Transverse colon (tissue), 4 donors: ENCODE measurements around the gene GNAI3. TPM values are rescaled to one million over a fixed set of nuclear protein-coding genes. Genes with fewer than 3 reads are reported as not detected.
A peak's percentile ranks its signal among the peaks of the same experiment; 100 is the strongest.

Experiments used
- DNase-seq: peaks from one replicate; pipeline ENCODE4 v3.0.0-alpha.2; 2019
- H3K27ac ChIP-seq, 4 donors: fragments of 200-600 bp; sonication (generic); 2 replicates each; pipeline ENCODE4 v1.5.1; 2016 to 2018; ENCODE audit warnings: inconsistent platforms in 4 of 4
- H3K27me3 ChIP-seq: fragments of 200-600 bp; sonication (generic); 2 replicates; pipeline ENCODE4 v1.5.1; 2017; ENCODE audit warnings: inconsistent platforms
- H3K36me3 ChIP-seq, 4 donors: fragments of 200-600 bp; sonication (generic); 2 replicates each; pipeline ENCODE4 v1.5.1; 2017 to 2019; ENCODE audit warnings: inconsistent platforms in 4 of 4
- H3K4me1 ChIP-seq, 4 donors: fragments of 200-600 bp; sonication (generic); 2 replicates each; pipeline ENCODE4 v1.5.1; 2017 to 2020; ENCODE audit warnings: inconsistent platforms in 4 of 4
- H3K4me3 ChIP-seq, 4 donors: fragments of 200-600 bp; sonication (generic); 1 replicate in 1 of 4; 2 replicates in 3 of 4; pipeline versions ENCODE4 v1.5.1 to v1.6.1; 2017 to 2019; ENCODE audit warnings: inconsistent platforms in 4 of 4
- H3K9me3 ChIP-seq, 2 donors: fragments of 200-600 bp; sonication (generic); 2 replicates each; pipeline ENCODE4 v1.5.1; 2017 to 2019; ENCODE audit warnings: inconsistent platforms in 2 of 2
- CTCF ChIP-seq, 5 experiments: fragments of 200-600 bp in 3 of 5; fragments of 450-650 bp in 2 of 5; sonication (generic) in 3 of 5; IDR thresholded peaks; 1 replicate in 2 of 5; 2 replicates in 3 of 5; pipeline ENCODE4 v1.5.1; 2016 to 2017; ENCODE audit warnings: antibody characterized with exemption in 5 of 5, inconsistent platforms in 3 of 5, mild to moderate bottlenecking in 2 of 5, moderate library complexity in 1 of 5
- EP300 ChIP-seq: sonication (generic); formaldehyde crosslinking; IDR thresholded peaks from one replicate; pipeline ENCODE4 v1.6.1; 2017; ENCODE audit warnings: antibody characterized with exemption, low read depth
- POLR2A ChIP-seq: fragments of 450-650 bp; IDR thresholded peaks from one replicate; pipeline ENCODE4 v1.6.1; 2016; ENCODE audit warnings: antibody characterized with exemption, mild to moderate bottlenecking, moderate library complexity
- POLR2AphosphoS5 ChIP-seq, 3 donors: sonication (generic); formaldehyde crosslinking; IDR thresholded peaks; one replicate each; pipeline ENCODE4 v1.6.1; 2016; ENCODE audit warnings: antibody characterized with exemption in 3 of 3
- WGBS, 2 donors: methylation state at CpG; one replicate each; pipeline ENCODE4 v1.1.5; 2018; ENCODE audit warnings: low coverage in 1 of 2; 5-methylcytosine and 5-hydroxymethylcytosine counted together
- in situ Hi-C, 4 donors: fragments of 200-750 bp; cut with MboI; loops; one replicate each; pipeline versions ENCODE4 v1.15.0 to v1.15.1; 2017; ENCODE audit warnings: low sequenced_read_pairs in 3 of 4, low pct_ligation_motif_present in 1 of 4, low pct_unique_long_range_greater_than_20kb in 1 of 4
- intact Hi-C: fragments of 100-400 bp; cut with DNase I; formaldehyde crosslinking; loops from one replicate; pipeline ENCODE4 v1.15.1; 2023; ENCODE audit warnings: low total_unique reads
- total RNA-seq, 4 donors: library from RNA; depleted of rRNA; stranded (reverse); fragments of >200 nt; gene quantifications; one replicate each; pipeline ENCODE4 v1.1.0, GENCODE V29; 2016

The GNAI3 gene
- total RNA-seq, 4 donors from 2014 or later, result 2.2 to 7.5 (median 5.1) TPM

- H3K4me1 ChIP-seq, result peaks cover 0 to 5% (median 3%) of the 10 kb centered on the region in 4 donors
- TF ChIP-seq POLR2AphosphoS5 (IDR thresholded peaks at IDR 0.05) (no peak), CTCF (IDR thresholded peaks at IDR 0.05) (no peak), EP300 (no peak), POLR2A (no peak)
- H3K4me3 ChIP-seq, result no peak overlapping the region
- intact Hi-C loops (no loop called here), in situ Hi-C loops (no loop called here)
- WGBS, 2 donors, result 54 to 67% methylated on average over 4 to 7 of the region's 7 CpGs
- DNase-seq, result no peak
- H3K36me3 ChIP-seq, result no peaks in the 10 kb centered on the region
- H3K27ac ChIP-seq, result no peak overlapping the region
- H3K9me3 ChIP-seq, result no peaks in the 10 kb centered on the region
- H3K27me3 ChIP-seq, result no peaks in the 10 kb centered on the region
Measured at GRCh38 chr1:109613361-109614147, 65.1 kb downstream of the GNAI3 start.

- TF ChIP-seq EP300, result no peak
- no peak for TF ChIP-seq POLR2A
- TF ChIP-seq CTCF (IDR thresholded peaks at IDR 0.05), result no peak
- no peak for TF ChIP-seq POLR2AphosphoS5 (IDR thresholded peaks at IDR 0.05)
- DNase-seq, result no peak
- Histone ChIP-seq H3K4me1 (peaks cover 4 to 21% (median 12%) of the 10 kb centered on the region in 4 donors), H3K9me3 (no peaks in the 10 kb centered on the region), H3K27me3 (no peaks in the 10 kb centered on the region), H3K27ac (peak overlapping the region in 3 of 4 donors; percentile 14 to 54 (median 38)), H3K36me3 (no peaks in the 10 kb centered on the region), H3K4me3 (no peak overlapping the region)
- in situ Hi-C loops, result no loop called here
- intact Hi-C loops, result no loop called here
- WGBS, 2 donors, result 40 to 61% methylated on average over 2 to 3 of the region's 3 CpGs
Measured at GRCh38 chr1:109615879-109616278, 67.5 kb downstream of the GNAI3 start.

- TF ChIP-seq POLR2A (no peak), EP300 (no peak), POLR2AphosphoS5 (IDR thresholded peaks at IDR 0.05) (no peak), CTCF (IDR thresholded peaks at IDR 0.05) (no peak)
- intact Hi-C loops (no loop called here), in situ Hi-C loops (no loop called here)
- Histone ChIP-seq H3K27me3 (no peaks in the 10 kb centered on the region), H3K27ac (peak overlapping the region in 3 of 4 donors; percentile 14 to 54 (median 38)), H3K36me3 (no peaks in the 10 kb centered on the region), H3K9me3 (no peaks in the 10 kb centered on the region), H3K4me1 (peaks cover 4 to 26% (median 14%) of the 10 kb centered on the region in 4 donors), H3K4me3 (no peak overlapping the region)
- DNase-seq, result no peak
- WGBS, 2 donors, result 60 to 64% methylated on average over 2 to 3 of the region's 3 CpGs
Measured at GRCh38 chr1:109616391-109616790, 68.0 kb downstream of the GNAI3 start.

- peak overlapping the region in 2 of 4 donors; percentile 38 to 54 for H3K27ac ChIP-seq
- H3K4me1 ChIP-seq, result peaks cover 9 to 35% (median 19%) of the 10 kb centered on the region in 4 donors
- H3K36me3 ChIP-seq, result no peaks in the 10 kb centered on the region
- no peaks in the 10 kb centered on the region for H3K9me3 ChIP-seq
- no peaks in the 10 kb centered on the region for H3K27me3 ChIP-seq
- no peak overlapping the region for H3K4me3 ChIP-seq
- in situ Hi-C loops, result no loop called here
- intact Hi-C loops, result no loop called here
- TF ChIP-seq POLR2A (no peak), POLR2AphosphoS5 (IDR thresholded peaks at IDR 0.05) (no peak), EP300 (no peak)
- DNase-seq, result no peak
- 50 to 100% methylated on average over 1 to 3 of the region's 3 CpGs for WGBS, 2 donors
Measured at GRCh38 chr1:109617291-109617801, 68.9 kb downstream of the GNAI3 start.
